Measurements from ENCODE around the gene EHD4.

The EHD4 gene

DNA sequence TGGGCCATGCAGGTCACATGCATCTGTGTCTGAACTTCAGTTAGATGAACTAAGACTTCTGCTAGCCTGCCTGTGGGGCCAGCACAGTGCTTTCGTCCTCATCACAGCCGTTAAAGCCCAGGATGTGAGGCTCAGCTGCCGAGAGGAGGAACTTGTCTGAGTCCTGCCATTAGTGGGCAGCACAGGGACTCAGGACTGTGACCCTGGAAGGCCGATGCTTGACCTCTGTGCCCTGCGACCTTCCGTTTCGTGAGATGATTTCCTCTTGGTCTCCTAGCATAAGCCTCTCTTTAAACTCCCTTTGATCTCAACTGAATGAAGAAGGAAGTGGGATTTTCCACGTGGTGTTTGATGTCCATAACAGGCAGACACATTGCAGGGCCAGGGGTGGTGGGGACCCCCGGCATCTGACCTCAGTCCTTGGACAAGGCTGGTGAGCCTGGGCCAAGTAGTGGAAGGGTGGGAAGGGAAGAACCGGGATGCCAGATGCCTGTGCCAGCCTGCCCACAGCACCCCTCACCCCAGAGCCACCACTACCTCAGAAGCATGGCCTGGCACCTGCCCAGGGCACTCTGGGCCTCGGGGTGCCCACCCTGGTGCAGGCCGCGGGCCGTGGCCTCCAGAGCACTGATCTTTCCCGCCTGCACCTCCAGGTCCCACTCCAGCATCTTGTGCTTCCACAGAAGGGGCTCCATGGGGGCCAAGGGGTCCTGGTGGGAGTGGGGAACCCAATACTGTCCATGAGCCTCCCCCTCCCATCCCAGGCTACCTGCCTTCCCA, 112.1 kb downstream of the EHD4 start:
- no peak for DNase-seq (ENCODE audit: low spot score)

DNA sequence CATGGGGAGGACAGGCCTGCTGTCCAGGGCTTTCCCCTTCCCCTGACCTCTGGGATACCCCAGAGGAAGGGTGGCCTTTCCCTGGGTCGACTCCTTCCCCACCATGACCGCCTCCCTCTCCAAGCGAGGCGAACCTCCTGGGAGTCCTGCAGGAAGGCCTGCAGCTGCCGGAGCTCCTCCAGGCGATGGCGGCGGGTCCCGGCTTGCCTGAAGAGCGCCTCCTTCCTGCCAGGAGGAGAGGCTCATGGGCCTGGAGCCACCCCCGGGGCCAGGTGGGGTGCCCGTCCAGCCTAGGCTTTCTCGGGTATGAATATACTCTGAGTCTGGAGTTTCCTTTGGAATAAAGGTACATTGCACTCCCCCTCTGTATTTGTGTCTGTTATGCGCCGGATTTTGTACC, 113.6 kb downstream of the EHD4 start:
- no peak for DNase-seq (ENCODE audit: low spot score)

DNA sequence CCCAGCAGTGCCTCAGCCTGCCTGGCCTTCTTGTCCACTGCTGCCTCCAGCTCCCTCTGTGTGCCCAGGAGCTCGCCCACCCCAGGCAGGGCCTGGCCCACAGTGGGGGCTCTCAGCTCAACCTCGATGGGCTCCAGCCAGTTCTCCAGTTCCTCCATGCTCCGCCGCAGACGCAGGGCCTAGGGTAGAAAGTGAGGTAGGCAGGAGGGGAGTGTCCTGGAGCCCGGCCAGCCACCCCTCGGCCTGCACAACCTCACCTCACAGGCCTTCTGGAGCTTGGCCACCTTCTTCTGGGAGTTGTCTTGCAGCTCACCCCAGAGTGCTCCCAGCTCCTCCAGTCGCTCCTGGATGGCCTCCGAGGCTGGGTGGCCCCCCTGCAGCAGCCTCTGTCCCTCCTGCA, 115.0 kb downstream of the EHD4 start:
- DNase-seq (ENCODE audit: low spot score): no peak

DNA sequence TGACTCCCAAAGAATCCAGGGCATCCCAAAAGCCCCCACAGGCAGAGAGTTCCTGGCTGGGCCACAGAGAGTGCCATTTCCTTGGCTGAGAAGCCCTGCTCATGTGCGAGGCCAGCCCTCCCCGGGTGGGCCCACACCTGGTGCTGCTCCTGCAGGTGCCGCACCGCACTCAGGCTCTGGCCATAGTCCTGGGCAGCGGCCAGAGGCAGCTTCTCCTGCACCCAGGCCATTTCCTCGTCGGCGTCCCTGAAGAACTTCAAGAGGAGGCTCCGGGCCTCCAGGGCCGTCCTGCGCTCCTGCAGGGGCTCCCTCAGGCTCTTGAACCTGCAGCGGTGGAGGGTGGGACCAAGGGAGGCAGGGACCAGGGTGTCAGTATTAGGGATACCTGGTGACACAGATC, 115.6 kb downstream of the EHD4 start:
- DNase-seq (ENCODE audit: low spot score): no peak

DNA sequence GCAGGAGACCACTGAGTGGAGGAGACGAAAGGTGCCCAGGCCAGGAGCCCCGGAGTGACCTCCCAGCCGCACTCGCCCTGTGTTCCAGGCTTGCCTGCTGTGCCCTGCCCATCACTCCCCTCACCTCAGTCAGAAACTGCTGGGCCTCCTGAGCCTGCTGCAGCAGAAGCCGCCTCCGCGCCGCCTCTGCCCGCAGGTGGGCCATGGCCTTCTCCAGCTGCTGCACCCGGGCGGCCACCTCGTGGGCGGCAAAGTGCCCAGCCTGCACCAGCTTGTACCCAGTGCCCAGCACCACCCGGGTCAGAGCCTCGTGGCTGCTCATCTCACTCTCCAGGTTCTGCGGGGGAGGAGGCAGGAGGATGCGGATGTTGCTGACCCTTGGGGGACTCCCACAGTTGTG, 116.1 kb downstream of the EHD4 start:
- DNase-seq (ENCODE audit: low spot score): no peak

DNA sequence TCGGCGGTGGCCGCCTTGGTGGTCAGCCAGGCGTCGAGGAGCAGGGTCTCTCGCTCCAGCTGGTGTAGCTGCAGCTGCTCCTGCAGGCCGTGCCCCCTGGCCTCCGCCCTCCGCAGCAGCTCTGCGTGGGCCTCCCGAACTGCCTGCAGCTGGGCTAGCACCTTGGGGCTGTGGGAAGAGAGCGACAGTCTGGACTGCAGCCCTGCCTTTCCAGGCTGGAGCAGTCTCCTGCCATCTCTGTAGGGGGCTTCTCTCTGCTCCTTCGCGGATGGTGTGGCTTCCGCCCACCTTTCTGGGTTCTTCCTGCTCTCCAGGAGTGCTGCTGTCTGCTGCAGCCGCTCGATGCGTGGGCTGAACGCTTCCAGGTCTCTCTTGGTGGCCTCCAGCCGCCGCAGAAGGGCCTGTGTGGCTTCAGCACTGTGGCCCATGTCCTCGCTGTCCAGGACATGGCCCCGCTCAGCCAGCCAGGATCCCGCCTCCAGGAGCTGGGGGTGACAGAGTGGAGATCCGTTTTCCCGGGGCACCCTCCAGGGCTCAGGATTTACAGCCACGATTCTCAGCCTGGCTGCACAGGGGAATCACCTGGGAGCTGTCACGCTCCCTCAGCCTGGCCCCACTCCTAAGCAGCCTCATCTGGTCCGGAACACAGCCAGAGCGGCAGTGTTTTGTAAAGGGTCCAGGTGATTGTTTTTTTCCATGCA, 116.9 kb downstream of the EHD4 start:
- DNase-seq (ENCODE audit: low spot score): no peak

DNA sequence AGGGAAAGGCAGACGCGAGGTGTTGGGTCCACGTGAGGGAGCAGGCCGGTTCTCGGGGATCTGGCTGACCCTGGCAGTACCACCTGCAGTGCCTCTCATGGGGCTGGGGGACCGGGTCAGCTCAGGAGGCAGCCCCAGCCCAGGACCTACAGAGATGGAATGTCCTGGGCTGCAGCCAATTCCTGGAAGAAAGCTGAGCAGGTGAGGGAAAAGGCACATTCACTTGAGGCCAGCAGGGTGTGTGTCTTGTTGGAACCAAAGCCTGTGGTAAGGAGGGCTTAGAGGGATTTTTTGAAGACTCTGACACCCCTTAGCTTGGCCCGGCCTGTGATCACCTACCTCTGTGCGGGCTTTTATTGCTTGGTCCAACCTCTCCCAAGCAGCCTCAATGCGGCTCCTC, 117.9 kb downstream of the EHD4 start:
- DNase-seq (ENCODE audit: low spot score): no peak

DNA sequence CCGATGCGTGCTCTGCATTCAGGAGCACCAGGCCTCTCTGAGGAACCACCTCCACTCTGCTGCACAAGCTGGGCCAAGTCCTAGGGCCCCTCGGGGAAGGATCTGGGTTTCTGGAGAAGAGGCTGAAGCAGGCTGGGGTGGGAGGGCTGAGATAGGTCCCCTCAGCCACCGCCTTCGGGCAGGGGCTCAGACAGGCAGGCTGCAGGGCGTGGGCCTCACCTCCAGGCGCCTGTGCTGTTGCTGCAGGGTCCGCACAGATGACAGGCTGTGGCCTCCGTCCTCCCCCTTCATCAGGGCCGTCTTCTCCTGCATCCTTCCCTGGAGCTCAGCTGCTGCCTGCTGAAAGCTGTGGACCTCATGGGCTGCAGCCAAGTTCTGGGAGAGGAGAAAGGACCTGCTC, 118.5 kb downstream of the EHD4 start:
- no peak for DNase-seq (ENCODE audit: low spot score)

DNA sequence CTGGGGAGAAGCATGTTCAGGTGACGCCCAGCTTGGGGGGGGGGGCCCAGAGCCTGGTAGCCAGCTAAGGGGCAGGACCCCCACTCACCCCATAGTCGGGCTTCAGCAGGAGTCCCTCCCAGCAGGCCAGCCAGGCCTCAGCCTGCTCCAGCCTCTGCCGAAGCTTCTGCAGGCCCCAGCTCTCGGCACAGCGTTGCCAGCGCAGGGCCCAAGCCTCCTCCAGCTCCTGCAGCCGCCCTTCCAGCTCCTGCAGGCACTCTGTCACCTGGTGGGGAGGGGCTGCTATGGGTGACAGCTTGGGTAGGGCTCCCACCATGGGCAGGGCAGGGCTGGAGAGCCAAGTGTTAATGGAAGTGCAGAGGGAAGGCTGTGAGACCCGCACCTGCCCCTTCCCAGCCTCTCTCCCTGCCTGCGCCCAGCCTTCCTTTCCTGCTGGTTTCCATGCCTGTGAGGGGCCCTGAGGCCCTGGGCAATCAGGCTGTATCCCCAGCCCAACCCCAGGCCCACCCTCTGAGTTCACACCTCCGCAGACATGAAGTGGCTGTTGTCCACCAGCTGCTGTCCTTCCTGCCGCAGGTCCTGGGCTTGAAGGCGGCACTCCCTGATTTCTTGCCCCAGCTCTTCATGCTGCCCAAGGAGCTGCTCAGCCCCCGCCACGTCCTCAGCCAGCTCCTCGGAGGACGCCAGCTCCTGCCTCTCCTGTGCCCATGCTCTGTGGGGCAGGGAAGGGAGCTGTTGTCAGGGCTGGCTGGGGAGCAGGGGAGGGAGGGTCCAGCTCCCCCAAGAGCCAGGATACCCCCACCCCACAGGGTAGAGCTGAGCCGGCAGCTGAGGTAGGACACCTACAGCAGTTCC, 119.4 kb downstream of the EHD4 start:
- DNase-seq (ENCODE audit: low spot score): no peak

DNA sequence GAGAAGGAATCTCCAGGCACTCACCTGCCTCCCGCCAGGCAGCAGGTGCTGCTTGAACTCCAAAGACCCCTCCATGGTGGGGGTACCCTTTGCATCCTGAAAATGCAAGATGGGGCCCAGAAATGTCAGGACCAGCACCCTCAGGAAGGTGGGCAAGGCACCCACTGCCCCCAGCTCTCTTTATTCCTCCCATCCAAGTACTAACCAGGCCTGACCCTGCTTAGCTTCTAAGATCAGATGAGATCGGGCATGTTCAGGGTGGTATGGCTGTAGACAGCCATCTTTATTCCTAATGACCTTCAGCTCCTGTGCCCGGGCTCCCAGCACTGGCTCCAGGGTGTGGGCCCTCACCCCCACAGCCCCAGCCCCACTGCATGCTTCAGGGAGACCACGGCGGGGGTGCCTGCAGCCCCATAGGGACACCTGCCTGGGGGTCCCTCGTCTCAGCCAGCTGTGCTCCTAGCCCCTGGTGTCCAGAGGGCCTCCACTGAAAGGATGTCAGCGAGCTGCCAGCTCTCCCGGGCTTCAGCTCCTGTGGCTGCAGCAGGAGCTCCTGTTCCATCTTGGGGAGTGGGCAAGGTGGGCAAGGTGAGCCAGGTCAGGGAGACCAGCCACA, 120.5 kb downstream of the EHD4 start:
- DNase-seq (ENCODE audit: low spot score): peak; percentile 30

DNA sequence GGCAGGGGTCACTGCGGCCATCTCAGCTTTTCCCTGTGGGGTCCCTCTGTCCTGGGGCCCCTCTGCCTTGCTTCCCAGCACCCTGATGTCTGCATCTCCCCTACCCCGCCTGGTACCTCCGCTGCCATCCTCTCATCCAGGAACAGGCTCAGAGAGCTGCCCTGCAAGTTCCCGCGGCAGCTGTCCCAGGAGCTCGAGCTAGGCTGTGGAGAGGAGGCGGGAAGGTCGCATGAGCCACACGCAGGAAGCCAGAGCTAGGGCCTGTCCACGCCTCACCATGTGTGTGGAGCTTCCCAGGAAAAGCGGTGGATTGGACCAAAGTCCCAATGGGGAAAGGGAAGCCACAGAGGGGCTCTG, 121.2 kb downstream of the EHD4 start:
- DNase-seq (ENCODE audit: low spot score): no peak

DNA sequence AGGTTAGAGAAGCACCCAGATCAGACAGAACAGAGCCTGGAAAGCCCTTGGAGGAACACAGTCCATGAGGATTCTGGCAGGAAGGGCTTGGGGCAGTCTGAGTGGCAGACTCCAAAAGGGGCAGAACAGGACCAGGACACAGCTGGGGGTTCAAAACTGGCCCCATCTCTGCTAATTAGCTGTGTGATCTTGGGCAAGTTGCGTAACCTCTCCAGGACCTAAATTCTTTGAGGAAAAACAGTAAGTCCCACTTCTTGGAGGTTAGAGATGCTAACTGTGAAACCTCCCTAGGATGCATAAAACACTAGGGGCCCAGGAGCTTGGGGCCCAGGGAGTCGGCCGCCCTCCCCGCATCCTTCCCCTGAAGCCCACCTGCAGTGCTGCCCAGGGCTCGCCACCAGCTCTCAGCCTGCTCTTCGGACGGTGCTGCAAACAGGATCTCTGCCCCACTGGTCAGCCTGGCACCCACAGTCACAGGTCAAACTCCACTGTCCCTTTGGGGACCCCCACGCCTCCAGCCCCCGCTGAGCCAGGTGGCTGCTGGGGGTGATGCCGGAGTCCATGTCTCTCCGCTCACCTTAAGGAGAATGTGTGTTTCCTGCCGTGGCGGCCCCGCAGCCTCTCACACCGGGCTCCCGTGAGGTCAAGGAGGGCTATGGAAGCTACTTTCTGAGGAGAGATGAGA, 121.7 kb downstream of the EHD4 start:
- no peak for DNase-seq (ENCODE audit: low spot score)

DNA sequence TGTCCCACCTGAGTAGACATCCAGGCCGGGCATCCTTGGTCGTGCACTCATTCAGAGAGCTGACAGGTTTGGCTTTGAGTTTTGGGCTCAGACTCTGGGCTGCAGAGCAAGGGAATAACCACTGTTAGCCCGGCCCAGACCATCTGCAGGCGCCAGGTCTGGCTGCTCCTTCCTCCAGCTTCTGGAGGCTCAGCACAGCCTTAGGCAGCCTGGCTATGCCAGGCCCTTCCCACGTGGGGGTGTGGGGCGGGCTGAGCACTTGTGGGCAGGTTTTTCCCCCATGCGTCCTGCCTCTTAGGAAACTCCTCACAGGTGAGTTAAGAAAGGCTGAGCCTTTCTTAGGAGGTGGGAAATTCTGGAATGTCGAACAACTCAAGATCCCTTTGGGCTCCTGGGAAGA, 122.5 kb downstream of the EHD4 start:
- no peak for DNase-seq (ENCODE audit: low spot score)

DNA sequence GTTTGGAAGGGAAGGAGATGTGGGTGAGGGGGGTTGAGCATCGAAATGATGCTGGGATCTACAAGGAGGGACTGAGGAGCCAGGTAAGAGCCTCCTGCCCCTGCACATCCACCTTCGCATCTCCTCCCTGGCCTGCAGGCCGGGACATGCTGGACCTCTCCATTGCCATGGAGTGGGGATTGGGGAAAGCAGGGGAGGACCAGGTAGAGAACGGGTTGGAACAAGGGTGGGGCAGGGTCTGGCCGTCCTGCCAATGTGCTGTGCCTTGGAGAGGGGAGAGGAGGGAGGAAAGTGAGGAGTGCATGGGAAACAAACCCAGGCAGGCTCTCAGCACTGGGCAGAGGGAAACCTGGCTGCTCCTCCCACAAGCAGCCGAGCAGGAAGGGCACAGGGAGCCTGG, 123.2 kb downstream of the EHD4 start:
- no peak for DNase-seq (ENCODE audit: low spot score)

DNA sequence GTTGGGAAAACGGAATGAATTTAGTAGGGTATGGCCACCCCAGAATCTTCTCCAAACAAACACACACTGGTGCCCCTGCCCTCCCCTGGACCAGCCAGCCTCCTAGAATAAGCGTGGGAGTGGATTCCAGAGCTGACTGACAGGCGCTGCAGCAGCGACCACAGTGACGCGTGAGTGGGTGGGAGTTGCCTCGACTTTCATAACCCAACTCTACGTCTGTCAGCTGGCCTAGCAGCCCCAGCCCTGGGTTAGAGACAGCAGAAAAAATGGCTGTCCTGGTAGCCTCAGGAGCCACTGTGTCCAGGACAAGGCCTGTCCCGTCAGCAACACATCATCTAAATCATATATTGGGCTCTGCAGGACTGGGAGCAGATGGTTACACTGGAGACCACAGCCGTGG, 123.7 kb downstream of the EHD4 start:
- DNase-seq (ENCODE audit: low spot score): no peak

DNA sequence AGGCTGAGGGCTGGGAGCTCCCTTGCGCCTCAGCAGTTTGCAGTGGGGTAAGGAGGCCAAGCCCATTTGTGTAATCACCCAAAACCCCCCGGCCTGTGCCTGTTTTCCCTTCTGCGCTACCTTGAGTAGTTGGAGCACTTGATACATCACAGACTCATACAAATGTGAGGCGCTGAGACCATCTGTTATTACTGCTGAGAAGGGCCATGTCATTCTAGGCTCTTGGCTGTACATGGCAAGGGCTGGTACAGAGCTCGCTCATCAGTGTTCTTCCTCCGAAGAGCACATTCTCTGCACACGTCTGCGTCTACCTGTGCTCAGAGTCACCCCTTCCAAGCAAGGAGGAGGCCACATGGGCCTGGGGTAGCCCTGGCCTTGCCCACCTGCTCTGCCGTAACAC, 124.4 kb downstream of the EHD4 start:
- DNase-seq (ENCODE audit: low spot score): no peak

DNA sequence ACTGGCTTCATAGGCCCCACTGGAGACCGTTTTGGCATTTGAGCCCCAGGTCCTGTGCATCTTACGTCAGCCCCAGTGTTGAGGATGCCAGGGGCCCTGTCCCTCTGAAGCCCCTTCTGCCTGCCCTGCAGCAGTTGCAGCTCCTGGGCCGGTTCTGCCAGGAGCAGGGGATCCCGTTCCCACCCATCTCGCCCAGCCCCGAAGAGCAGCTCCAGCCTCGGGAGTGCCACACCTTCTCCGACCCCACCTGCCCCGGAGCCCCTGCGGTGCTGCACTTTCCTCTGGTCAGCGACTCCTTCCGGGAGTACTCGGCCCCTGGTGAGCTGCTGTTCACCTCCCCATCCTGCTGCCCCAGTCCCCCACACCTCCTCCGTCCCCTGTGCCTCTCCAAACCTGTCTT, 125.2 kb downstream of the EHD4 start:
- no peak for DNase-seq (ENCODE audit: low spot score)
